ENCODE results near the gene COX5A.

COX5A gene

GRCh38 chr15:74937590-74938371 is at the start of gene COX5A:
TSS of gene COX5A (minus strand) at chr15:74938073. CDS start at chr15:74938014, 59 bp downstream.
- peak; percentile 83 for DNase-seq

- no peak for DNase-seq
These were observed 45.9 kb upstream of the COX5A start for GRCh38 chr15:74983725-74984231.

- no peak for DNase-seq
These were observed 44.3 kb upstream of the COX5A start for GRCh38 chr15:74982183-74982582.

DNA sequence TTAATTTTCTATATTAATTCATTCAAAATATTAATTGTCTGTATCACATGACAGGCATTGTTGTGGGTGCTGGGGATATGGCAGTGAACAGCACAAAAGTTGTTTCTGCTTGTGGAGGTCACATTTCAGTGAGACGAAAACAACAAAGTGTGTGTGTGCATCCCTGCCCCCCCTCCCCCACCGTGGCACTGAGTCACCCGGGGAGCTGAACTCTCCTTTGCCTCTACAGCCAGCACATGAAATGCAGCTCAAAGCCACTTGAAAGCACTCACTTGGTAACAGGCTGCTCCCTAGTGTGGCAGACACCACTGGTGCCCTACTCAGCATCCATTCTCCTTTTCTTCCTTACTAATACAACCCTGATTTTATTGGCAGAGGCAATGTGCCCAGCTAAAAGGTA is 40.6 kb upstream of the COX5A start:
- no peak for DNase-seq

DNA sequence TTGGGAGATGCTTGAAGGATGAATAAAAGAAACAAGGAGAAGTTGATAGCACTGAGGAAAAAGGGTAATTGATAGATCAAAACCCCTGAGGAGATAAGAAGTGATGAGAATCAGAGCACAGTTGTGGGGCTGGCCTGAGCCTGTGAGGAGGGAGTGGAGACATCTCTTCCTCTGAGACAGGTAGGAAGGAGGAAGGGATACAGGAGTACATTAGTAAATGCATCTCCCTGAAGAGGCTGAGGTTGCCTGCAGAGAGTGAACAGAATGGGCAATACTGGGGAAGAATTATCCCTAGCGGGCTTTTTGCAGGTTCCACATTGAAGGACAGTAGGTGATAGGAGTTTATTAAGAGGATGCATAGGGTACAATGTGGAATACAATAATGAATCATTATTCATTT is 40.2 kb upstream of the COX5A start:
- no peak for DNase-seq

DNA sequence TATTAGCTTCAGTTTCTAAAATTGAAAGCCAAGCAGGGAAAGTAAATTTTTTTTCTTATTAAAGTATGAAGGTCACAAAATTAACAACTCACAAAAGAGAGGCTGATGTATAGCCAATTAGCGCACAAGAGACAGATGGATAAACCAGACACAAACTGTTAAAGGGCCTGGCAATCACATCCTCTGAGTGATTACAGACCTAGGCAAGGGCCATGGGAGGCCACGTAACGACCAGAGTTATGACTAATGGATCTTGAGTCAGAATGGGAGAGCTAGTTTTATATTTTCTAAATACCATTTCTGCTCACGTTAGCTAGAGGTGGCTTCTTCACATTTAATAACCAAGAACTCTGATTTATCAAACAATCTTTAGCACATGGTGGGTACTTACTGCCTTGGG is 39.7 kb upstream of the COX5A start:
- no peak for DNase-seq

DNA sequence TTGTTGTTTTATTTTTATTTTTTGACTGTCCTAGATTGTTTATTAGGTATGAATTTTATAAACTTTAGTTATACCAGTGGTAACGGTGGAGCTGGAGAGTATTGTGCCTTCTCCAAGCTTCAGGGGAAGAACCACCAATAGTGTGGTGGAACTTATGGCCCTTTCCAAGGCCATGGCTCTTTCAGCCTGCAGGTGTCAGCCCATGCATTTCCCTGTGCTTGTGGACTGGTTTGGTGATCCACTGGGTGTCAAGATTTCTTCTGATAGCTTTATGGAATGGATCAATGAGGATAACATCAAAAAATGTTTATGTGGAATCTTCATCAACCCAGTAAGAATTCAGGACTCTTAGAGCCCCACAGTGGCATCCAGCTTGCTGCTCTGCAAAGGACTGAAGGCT is 38.3 kb upstream of the COX5A start:
- DNase-seq = no peak

DNA sequence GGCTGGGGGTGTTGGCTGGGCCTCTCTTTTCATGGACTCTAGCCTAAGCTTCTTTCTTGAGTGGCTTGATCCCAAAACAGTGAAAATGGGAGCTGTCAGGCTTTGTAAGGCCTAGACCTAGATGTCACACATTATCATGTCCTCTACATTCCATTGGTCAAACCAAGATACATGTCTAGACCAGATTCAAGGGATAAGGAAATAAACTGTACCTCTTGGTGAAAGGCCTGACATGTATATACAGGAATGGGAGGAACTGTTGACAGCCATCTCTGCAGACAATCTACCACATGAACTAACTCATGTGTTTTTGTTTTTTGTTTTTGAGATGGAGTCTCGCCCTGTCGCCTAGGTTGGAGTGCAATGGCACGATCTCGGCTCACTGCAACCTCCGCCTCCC is 29.8 kb upstream of the COX5A start:
- no peak for DNase-seq

GRCh38 chr15:74964794-74965193 is 26.9 kb upstream of the COX5A start:
- no peak for DNase-seq

- no peak for DNase-seq
These were observed 25.3 kb upstream of the COX5A start for GRCh38 chr15:74963213-74963612.

- no peak for DNase-seq
These were observed 24.8 kb upstream of the COX5A start for GRCh38 chr15:74962671-74963070.

GRCh38 chr15:74962219-74962618 is 24.3 kb upstream of the COX5A start:
- no peak for DNase-seq

DNA sequence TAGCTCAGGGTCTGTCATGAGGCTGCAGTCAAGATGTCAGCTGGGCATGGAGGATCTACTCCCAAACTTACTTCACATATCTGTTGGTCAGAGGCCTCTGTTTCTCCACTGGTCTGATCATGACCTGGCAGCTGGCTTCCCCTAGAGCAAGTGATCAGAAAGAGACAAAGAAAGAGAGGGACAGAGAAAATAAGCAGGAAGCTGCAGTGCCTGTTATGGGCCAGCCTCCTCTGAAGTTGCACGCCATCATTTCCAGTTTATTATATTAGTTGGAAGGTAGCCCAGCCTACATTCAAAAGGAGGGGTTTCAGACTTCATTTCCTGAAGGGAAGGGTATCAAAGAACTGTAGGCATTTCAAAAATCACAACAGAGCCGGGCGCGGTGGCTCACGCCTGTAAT is 23.7 kb upstream of the COX5A start:
- DNase-seq = no peak

DNA sequence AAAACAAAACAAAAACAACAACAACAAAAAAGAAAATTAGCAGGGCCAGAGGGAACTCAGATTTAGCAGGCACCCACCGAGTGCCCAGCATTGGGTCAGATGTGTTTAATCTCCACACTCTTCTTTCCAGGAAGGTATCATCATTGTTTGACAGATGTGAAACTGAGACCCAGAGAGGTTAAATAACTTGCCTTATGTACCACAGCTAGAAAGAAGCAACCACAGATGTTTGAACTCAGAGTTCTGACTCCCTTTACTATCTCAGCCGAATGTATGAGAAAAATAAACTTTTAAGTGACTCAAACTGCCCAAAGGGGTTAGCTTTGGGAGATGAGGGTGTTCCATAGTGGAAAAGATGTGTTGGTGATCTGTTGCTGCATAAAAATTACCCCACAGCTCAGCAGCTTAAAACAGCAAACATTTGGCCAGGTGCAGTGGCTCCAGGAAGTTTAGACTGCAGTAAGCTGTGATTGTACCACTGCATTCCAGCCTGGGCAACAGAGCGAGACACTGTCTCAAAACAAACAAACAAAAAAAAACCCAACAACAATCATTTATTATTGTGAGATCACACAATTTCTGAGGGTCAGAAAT is 23.2 kb upstream of the COX5A start:
- no peak for DNase-seq

- DNase-seq = no peak
These were observed 22.4 kb upstream of the COX5A start for GRCh38 chr15:74960286-74960685.

- DNase-seq = no peak
These were observed 21.7 kb upstream of the COX5A start for GRCh38 chr15:74959586-74959939.

GRCh38 chr15:74958908-74959585 is 21.2 kb upstream of the COX5A start:
- DNase-seq = no peak

DNA sequence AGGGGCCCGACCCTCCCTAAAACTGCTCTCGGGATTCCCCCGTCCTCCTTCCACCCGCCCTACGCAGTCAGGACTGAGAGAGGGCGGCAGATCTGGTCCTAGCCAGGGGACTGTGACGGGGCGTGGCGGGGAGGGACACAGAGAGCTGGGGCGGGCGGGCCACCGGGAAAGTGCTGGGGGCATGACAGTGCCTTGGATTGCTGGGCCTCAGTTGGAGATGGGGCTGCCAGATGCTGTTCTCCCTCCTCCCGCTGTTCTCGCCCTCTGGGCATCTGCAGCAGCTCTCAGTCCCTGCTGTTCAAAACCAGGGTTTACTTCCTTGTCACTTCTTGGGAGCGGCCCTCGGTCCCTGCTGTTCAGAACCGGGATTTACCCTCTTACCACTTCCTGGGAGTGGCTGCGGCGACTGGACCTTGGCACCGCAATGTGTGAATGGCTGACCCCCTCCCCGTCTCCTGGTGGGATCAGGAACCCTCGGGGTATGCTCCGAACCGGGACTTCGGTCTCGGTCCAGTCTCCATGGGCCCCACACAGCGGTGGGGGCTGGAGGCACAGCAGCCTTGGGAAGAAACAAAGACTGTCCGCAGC is 20.5 kb upstream of the COX5A start:
- no peak for DNase-seq

DNA sequence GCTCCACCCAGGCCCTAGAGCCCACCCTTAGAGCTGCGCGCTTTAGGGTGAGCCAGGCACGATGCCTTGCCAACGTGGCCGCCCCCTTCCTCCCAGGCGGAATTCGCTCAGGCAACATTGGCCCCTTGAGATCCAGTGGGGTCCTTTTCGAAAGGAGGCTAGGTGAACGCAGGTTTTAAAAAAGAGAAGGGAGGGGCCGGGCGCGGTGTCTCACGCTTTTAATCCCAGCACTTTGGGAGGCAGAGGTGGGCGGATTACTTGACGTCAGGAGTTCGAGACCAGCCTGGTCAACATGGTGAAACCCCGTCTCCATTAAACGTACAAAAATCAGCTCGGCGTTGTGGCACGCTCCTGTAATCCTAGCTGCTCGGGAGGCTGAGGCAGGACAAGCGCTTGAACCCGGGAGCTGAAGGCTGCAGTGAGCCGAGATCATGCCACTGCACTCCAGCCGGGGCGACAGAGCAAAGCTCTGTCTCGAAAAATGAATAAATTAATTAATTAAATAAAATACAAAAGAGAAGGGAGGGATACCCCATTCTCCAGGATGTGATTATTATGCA is 19.7 kb upstream of the COX5A start:
- no peak for DNase-seq

DNA sequence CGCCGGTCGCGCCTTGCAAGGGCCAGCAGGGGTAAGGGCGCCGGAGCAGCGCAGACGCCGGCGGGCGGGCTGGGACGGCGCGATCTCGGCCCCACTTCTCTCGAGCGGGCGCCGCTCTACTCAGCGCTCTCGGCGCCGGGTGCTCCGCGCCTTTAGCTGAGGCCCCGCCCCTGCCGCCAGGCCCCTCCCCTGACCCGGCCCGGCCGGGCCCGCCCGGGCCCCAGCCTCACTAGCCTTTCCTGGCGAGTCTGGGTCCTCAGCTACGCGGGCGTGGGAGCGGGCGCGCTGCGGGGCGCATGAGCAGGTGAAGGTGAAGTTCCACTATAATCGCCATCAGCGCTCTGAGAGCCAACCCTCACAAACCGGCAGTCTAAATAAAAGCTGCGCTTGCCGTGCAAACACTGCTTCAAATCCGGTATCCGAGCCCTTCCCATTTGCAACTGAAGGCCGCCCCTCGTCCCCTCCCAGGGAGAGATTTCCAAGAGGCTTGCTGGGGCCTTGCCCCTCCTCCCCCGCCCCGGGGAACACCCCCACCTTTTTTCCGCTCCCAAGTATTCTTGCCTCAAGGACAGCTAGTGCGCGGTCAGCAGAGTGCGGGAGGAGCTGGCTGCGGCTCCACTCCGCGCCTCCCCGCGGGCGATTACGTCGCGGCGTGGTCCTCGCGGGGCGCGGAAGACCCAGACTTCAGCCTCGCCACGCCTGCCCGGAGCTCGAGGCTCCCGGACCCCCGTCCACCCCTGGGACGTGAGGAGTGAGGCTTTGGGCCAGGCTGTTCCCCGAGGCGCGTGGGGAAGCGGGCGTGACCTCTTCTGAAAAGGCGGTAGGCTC is 19.0 kb upstream of the COX5A start, which contains the start of gene RPP25:
TSS of gene RPP25 (minus strand) at position 125 of the 828 bp plus-strand sequence. CDS start 189 bp downstream, outside the sequence.
- DNase-seq = peak; percentile 25

- no peak for DNase-seq
These were observed 18.1 kb upstream of the COX5A start for GRCh38 chr15:74955796-74956647.
